ENCODE results near the gene ACBD6. TPM values are rescaled to one million over a fixed set of nuclear protein-coding genes. Genes with fewer than 3 reads are reported as not detected.

The ACBD6 gene
- total RNA-seq, 1 experiment from 2014 or later = 58.4 TPM

DNA sequence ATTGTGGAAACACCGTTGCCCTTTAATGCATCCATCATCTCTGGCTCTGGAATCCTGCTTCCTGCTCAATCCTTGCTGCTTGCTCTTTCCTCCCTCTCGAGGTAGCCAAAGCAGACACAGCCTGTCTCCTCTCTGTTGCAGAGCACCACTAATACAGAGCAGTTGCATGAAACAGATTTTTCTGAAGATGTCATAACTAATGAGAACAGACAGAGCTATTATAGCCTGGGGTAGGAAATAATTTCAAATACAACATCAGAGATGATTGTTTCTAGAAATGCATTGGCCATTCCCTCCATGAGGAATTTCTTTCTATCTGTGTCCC lies 23.3 kb upstream of the ACBD6 start:
- no peak for DNase-seq (ENCODE audit: low spot score)

DNA sequence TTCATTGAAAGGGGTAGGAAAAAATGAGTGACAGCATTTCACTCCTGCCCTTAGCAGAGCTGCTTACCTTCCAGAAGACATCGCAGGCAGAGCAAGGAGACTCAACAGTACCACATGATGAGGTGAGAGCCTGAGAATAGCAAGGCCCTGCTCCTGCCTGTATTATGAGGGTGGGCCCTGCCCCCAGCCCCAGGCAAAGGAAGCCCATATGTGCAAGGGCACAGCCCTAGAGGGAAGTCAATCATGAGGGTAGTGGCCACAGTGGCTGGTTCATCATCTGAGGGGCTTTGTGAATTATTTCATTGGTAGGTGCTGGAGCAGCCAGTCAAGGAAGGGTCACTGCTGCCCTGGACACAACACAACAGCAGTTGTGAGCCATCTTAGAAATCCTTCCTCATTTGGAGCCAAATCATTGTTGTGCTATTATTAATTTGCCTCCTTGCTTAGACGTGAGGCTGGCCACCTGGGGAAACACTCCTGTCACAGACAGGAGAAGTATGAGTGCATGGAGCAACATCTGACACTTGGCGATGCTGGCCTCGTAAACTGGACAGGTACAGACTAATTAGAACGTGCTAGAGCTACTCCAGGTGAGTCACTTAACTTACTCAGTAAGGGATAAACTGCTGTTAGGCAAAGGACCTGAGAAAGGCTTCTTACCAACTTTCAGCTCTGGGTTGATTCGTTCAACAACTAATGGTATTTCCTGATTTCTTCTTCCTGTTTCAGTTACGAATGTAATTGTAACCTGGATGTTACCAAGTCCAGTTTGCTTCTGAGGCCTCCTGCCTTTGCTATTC lies 22.7 kb upstream of the ACBD6 start:
- DNase-seq (ENCODE audit: low spot score) = no peak

- DNase-seq (ENCODE audit: low spot score) = no peak
Measured at GRCh38 chr1:180524160-180524914, 22.0 kb upstream of the ACBD6 start.

- no peak for DNase-seq (ENCODE audit: low spot score)
Measured at GRCh38 chr1:180522213-180522515, 19.8 kb upstream of the ACBD6 start.

DNA sequence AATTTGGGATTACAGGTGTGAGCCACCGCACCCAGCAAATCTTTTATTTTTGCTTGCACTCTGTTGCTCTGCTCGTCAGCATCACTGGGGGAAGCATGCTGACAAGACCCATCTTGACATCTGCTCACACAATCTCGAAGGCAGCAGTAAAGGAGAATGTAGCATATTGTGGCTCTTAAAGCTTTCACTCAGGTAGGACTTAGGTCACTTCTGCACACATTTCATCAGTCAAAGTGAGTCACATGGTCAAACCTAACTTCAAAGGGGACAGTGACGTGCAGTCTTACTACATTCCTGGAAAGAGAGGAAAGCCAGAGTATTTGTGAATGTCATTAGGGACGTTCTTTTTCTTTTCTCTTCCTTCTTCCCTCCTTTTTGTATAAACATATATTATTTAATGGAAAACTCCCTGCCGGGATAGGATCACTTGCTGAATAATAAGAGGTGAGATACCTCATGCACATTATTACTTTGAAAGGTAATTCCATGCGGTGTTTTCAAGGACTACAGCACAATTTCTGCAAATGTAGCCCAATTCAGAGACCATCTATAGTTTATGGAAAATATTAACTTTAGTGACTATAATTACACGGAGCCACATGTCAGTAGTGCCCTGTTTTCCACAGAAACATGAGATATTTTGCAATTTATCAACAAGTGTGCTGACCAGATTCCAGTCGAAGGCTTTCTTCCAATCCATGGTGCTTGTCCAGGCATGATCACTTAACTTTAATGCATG lies 19.3 kb upstream of the ACBD6 start:
- DNase-seq (ENCODE audit: low spot score) = no peak

- DNase-seq (ENCODE audit: low spot score) = no peak
Measured at GRCh38 chr1:180519846-180520245, 17.5 kb upstream of the ACBD6 start.

- DNase-seq (ENCODE audit: low spot score) = peak; percentile 87
Measured at GRCh38 chr1:180515857-180516388, 13.5 kb upstream of the ACBD6 start.

DNA sequence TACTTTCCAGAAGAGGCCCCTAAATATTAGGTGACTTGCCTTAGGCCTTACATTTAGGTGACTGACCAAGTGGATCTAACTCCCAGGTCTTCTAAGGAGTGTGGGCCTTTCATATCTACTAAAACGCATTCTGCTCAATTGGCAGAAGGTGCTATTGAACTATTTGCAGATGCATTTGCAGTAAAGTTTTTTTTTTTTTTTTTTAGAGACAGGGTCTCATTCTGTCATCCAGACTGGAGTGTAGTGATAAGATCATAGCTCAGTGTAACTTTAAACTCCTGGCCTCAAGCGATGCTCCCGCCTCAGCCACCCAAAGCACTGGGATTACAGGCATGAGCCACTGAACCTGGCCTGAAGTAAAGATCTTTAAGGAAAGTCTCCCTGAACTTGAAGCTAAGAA lies 13.0 kb upstream of the ACBD6 start:
- no peak for DNase-seq (ENCODE audit: low spot score)

DNA sequence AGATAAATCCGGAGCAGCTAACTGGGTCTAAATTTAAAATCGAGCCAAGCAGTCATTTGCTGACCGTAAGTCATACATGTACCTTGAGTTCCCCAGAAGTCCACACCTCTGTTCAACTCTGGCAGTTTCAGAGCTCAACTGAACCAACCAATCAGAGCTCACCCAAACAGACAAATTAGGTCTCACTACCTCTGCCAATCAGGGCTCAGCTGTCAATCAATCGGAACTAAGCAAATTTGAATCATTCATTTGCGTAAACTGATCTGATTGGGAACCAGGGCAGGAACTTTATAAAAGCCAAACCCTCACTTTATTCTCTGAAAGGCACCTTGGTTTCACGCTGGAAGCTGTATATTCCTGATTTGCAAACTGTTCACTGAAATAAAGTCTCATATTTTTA lies 11.2 kb upstream of the ACBD6 start:
- no peak for DNase-seq (ENCODE audit: low spot score)

DNA sequence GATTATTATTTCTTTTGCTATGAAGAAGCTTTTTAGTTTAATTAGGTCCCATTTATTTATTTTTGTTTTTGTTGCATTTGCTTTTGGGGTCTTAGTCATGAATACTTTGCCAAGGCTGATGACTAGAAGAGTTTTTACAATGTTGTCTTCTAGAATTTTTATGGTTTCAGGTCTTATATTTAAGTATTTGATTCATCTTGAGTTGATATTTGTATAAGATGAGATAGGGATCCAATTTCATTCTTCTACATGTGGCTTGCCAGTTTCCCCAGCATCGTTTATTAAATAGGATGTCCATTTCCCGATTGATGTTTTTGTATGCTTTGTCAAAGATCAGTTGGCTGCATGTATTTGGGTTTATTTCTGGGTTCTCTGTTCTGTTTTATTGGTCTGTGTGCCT lies 8.5 kb upstream of the ACBD6 start:
- no peak for DNase-seq (ENCODE audit: low spot score)

- no peak for DNase-seq (ENCODE audit: low spot score)
Measured at GRCh38 chr1:180508725-180509097, 6.3 kb upstream of the ACBD6 start.

GRCh38 chr1:180507795-180508724 lies 5.7 kb upstream of the ACBD6 start:
- peak; percentile 15 for DNase-seq (ENCODE audit: low spot score)

- DNase-seq (ENCODE audit: low spot score) = no peak
Measured at GRCh38 chr1:180505732-180506335, 3.5 kb upstream of the ACBD6 start.

- DNase-seq (ENCODE audit: low spot score) = no peak
Measured at GRCh38 chr1:180504186-180504585, 1.8 kb upstream of the ACBD6 start.

DNA sequence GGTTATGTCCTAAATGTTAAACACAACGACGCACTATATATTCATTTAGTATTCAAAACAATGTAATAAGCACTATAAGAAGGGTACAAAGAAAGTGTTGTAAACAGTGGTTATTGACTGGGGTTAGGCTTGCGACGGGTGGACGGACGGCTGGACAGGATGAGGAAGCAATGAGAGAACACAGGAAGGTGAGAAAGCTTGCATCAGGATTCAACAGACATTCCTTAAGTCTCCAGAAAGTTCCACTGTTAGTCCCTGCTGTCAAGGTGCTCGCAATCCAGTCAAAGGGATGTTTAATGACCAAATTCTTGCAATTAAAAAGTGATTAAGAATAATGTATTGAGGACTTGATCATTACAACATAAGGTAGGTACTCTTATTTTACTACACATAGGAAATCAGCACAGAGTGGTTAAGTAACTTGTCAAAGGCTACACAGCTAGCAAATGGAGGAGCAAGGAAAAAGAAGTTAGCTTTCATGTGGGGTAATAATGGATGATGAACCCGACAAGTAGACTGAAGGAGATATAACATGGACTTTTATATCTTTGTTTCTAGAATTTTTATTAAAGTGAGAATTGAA lies 994 bp upstream of the ACBD6 start:
- no peak for DNase-seq (ENCODE audit: low spot score)

GRCh38 chr1:180501865-180502360 lies 464 bp downstream of the ACBD6 start:
- peak; percentile 86 for DNase-seq (ENCODE audit: low spot score)

DNA sequence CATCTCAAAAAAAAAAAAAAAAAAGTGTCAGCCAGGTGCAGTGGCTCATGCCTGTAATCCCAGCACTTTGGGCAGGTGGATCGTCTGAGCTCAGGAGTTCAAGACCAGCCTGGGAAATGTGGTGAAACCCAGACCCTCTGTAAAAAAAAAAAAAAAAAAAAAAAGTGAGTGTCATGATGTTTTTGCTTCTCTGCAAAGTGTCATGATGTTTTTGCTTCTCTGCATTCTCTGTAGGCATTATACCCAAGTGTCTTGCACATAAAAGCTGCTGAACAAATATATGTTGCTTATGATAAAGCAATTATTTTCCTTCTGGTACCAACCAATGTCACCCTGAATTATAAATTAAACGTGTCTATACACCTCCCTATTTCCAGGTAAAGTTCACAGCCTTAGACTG lies 1.7 kb downstream of the ACBD6 start:
- DNase-seq (ENCODE audit: low spot score) = no peak

DNA sequence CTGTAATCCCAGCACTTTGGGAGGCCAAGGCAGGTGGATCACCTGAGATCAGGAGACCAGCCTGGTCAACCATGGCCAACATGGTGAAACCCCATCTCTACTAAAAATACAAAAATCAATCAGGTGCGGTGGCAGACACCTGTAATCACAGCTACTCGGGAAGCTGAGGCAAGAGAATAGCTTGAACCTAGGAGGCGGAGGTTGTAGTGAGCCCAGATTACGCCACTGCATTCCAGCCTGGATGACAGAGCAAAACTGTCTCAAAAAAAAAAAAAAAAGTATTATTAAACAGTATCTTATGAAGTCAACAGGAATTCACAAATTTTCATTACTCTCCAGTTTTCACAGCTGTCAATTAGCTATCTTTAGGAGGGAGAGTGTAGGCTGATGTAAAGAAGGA lies 3.8 kb downstream of the ACBD6 start:
- DNase-seq (ENCODE audit: low spot score) = no peak

DNA sequence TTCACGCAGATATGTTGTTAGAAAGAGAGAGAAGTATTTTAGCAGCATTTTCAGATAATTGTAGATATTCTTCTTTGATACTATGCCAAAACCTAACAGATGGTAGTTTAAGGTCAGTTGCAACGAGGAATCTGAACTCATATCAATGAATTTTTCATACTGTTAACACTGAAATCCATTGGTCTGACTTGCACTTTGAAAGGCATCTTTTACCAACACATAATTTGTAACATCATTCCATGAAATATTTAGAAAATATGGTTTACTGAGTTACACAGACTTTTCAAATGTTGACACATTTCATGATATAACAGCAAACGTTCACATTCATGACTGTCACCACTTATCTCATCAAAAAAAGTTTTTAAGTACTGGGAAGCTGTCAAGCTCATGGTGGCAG lies 4.6 kb downstream of the ACBD6 start:
- DNase-seq (ENCODE audit: low spot score) = no peak

- DNase-seq (ENCODE audit: low spot score) = no peak
Measured at GRCh38 chr1:180494370-180494769, 8.0 kb downstream of the ACBD6 start.
